Measurements from ENCODE around the gene HDAC2. TPM values are rescaled to one million over a fixed set of nuclear protein-coding genes. Genes with fewer than 3 reads are reported as not detected.
"Not testable (repeated sequence)": the region's sequence is repeated elsewhere in the genome, so short reads cannot be mapped to it uniquely, and the experiment has no call there.

Gene HDAC2
- total RNA-seq, 1 donor from 2014 or later, result 104 TPM

DNA sequence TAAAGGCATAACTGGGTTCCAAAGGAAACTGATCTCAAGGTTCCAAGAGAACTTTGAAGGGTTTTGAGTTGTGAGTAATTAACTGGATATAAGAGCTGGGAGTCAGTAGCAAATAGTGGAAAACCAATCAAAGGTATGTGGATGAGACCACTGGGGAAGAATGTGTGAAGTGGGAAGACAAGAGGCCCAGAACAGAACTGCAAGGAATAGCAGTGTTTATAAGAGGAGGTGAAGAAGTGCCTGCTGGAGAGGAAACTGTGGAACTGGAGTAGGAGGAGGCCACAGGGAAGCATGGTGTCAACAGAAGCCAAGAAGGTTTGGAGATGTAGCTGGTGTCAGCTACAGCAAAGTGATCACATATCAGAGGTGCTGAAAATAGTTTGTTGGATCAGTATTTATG is 18.7 kb upstream of the HDAC2 start:
- Mint-ChIP-seq H3K27ac (ENCODE audit: unreplicated experiment) (no peak overlapping the region), H3K4me3 (ENCODE audit: unreplicated experiment) (no peak overlapping the region), H3K4me1 (ENCODE audit: low read depth) (peaks cover 6% of the 10 kb centered on the region), H3K27me3 (ENCODE audit: low read depth) (no peaks in the 10 kb centered on the region), H3K36me3 (ENCODE audit: low read depth) (no peaks in the 10 kb centered on the region), H3K9me3 (ENCODE audit: low read depth) (peaks cover 4% of the 10 kb centered on the region)
- TF ChIP-seq, protein P1, sequence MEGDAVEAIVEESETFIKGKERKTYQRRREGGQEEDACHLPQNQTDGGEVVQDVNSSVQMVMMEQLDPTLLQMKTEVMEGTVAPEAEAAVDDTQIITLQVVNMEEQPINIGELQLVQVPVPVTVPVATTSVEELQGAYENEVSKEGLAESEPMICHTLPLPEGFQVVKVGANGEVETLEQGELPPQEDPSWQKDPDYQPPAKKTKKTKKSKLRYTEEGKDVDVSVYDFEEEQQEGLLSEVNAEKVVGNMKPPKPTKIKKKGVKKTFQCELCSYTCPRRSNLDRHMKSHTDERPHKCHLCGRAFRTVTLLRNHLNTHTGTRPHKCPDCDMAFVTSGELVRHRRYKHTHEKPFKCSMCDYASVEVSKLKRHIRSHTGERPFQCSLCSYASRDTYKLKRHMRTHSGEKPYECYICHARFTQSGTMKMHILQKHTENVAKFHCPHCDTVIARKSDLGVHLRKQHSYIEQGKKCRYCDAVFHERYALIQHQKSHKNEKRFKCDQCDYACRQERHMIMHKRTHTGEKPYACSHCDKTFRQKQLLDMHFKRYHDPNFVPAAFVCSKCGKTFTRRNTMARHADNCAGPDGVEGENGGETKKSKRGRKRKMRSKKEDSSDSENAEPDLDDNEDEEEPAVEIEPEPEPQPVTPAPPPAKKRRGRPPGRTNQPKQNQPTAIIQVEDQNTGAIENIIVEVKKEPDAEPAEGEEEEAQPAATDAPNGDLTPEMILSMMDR (IDR thresholded peaks at IDR 0.05), result no peak
- DNase-seq (ENCODE audit: low spot score), result no peak

GRCh38 chr6:113982675-113983074 is 11.7 kb upstream of the HDAC2 start:
- H3K27ac Mint-ChIP-seq (ENCODE audit: unreplicated experiment); H3K4me3 Mint-ChIP-seq (ENCODE audit: unreplicated experiment); H3K4me1 Mint-ChIP-seq (ENCODE audit: low read depth); DNase-seq (ENCODE audit: low spot score); H3K27me3 Mint-ChIP-seq (ENCODE audit: low read depth); H3K36me3 Mint-ChIP-seq (ENCODE audit: low read depth); H3K9me3 Mint-ChIP-seq (ENCODE audit: low read depth): not testable (repeated sequence)

- H3K9me3 Mint-ChIP-seq (ENCODE audit: low read depth), result no peaks in the 10 kb centered on the region
- no peaks in the 10 kb centered on the region for H3K27me3 Mint-ChIP-seq (ENCODE audit: low read depth)
- TF ChIP-seq, protein P1 (IDR thresholded peaks at IDR 0.05), result no peak
- DNase-seq (ENCODE audit: low spot score), result no peak
- no peak overlapping the region for H3K4me3 Mint-ChIP-seq (ENCODE audit: unreplicated experiment)
- no peaks in the 10 kb centered on the region for H3K4me1 Mint-ChIP-seq (ENCODE audit: low read depth)
- peak overlapping the region; percentile 36 for H3K27ac Mint-ChIP-seq (ENCODE audit: unreplicated experiment)
- H3K36me3 Mint-ChIP-seq (ENCODE audit: low read depth), result no peaks in the 10 kb centered on the region
These were observed 11.2 kb upstream of the HDAC2 start for GRCh38 chr6:113982055-113982550.

- H3K36me3 Mint-ChIP-seq (ENCODE audit: low read depth), result no peaks in the 10 kb centered on the region
- no peak overlapping the region for H3K4me3 Mint-ChIP-seq (ENCODE audit: unreplicated experiment)
- no peak overlapping the region for H3K27ac Mint-ChIP-seq (ENCODE audit: unreplicated experiment)
- H3K9me3 Mint-ChIP-seq (ENCODE audit: low read depth), result no peaks in the 10 kb centered on the region
- H3K27me3 Mint-ChIP-seq (ENCODE audit: low read depth), result no peaks in the 10 kb centered on the region
- H3K4me1 Mint-ChIP-seq (ENCODE audit: low read depth), result no peaks in the 10 kb centered on the region
- DNase-seq (ENCODE audit: low spot score), result no peak
- TF ChIP-seq, protein P1 (IDR thresholded peaks at IDR 0.05), result peak; percentile 79
These were observed 10.1 kb upstream of the HDAC2 start for GRCh38 chr6:113980937-113981554.

DNA sequence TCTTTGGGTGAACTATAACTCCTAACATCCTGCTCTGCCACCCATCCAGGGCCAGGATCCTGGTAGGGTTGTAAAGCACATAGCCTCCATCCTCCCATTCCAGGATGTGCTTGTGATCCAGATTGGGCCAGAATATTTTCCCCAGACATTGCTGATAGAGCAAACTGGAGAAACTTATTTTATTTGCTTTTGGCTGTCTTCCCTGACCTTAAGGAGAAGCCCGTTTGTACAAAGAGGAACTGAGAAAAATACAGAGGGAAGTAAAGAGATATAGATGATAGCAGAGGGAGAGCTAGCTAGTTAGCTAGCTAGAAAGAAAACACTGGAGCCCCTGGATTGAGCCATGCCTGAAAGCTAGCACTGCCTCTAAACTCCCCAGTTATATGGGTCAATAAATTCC is 9.0 kb upstream of the HDAC2 start:
- no peaks in the 10 kb centered on the region for H3K36me3 Mint-ChIP-seq (ENCODE audit: low read depth)
- no peaks in the 10 kb centered on the region for H3K9me3 Mint-ChIP-seq (ENCODE audit: low read depth)
- DNase-seq (ENCODE audit: low spot score), result no peak
- H3K27me3 Mint-ChIP-seq (ENCODE audit: low read depth), result no peaks in the 10 kb centered on the region
- no peaks in the 10 kb centered on the region for H3K4me1 Mint-ChIP-seq (ENCODE audit: low read depth)
- TF ChIP-seq, protein P1 (IDR thresholded peaks at IDR 0.05), result no peak
- H3K4me3 Mint-ChIP-seq (ENCODE audit: unreplicated experiment), result no peak overlapping the region
- no peak overlapping the region for H3K27ac Mint-ChIP-seq (ENCODE audit: unreplicated experiment)

DNA sequence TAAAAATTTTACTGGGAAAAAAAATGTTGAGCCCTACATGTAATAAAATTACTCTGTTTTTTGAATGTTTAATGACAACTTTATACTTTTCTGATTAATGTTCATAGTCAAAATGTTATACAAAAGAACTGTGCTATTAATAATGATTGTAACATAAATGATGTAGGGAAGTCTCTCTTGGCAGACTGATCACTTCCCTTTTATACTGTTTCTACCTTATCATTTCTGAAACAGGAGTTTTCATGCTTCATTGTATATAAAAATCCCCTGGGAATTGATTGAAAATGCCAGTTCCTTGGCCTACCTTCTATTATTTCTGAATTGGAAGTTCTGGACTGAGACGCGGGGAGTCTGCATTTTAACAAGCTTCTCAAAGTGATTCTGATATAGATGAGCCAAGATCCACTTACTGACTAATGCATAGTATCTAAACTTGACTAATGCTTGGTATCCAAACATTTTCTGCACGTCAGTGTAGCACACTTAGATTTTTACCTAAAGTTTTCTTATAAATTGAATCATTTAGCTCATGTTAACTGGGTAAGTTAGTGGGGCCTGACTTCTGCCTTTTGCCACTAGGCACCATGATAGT is 7.2 kb upstream of the HDAC2 start:
- Mint-ChIP-seq H3K36me3 (ENCODE audit: low read depth) (no peaks in the 10 kb centered on the region), H3K27ac (ENCODE audit: unreplicated experiment) (no peak overlapping the region), H3K4me1 (ENCODE audit: low read depth) (no peaks in the 10 kb centered on the region), H3K9me3 (ENCODE audit: low read depth) (no peaks in the 10 kb centered on the region), H3K27me3 (ENCODE audit: low read depth) (no peaks in the 10 kb centered on the region), H3K4me3 (ENCODE audit: unreplicated experiment) (no peak overlapping the region)
- DNase-seq (ENCODE audit: low spot score), result no peak
- TF ChIP-seq, protein P1 (IDR thresholded peaks at IDR 0.05), result no peak
